WTC11 (cell line): Measurements from ENCODE around the gene IL21R. TPM values are rescaled to one million over a fixed set of nuclear protein-coding genes. Genes with fewer than 3 reads are reported as not detected.

ENCODE experiments used
- ATAC-seq: fragments of 200-7000 bp; cut with Tn5 transposase; 2 replicates; pipeline ENCODE4 v1.10.0; 2021; ENCODE audit warnings: mild to moderate bottlenecking, moderate library complexity
- CTCF ChIA-PET: fragments of 300-600 bp; sonication (Branson Sonifier 250); formaldehyde crosslinking; loops from one replicate; lab custom pipeline; 2021; ENCODE audit warnings: antibody characterized with exemption; lab: Charles Lee
- POLR2A ChIA-PET: fragments of 350-600 bp; sonication (Branson Sonifier 250); formaldehyde crosslinking; loops from one replicate; lab custom pipeline; 2021; ENCODE audit warnings: antibody characterized with exemption; lab: Charles Lee
- DNase-seq: peaks from one replicate; pipeline ENCODE4 v3.0.0; 2021; ENCODE audit warnings: low spot score
- H3K27ac Mint-ChIP-seq: 2 replicates; pipeline ENCODE4 v1.8.0; 2021; ENCODE audit warnings: mixed read lengths
- H3K27me3 Mint-ChIP-seq: 2 replicates; pipeline ENCODE4 v1.8.0; 2021; ENCODE audit warnings: low read depth, mild to moderate bottlenecking, moderate library complexity, mixed read lengths
- H3K36me3 Mint-ChIP-seq: 2 replicates; pipeline ENCODE4 v1.8.0; 2021; ENCODE audit warnings: mixed read lengths
- H3K4me1 Mint-ChIP-seq: 2 replicates; pipeline ENCODE4 v1.8.0; 2022; ENCODE audit warnings: mixed read lengths
- H3K4me3 Mint-ChIP-seq: 2 replicates; pipeline ENCODE4 v1.8.0; 2021; ENCODE audit warnings: mild to moderate bottlenecking, moderate library complexity, mixed read lengths
- H3K9me3 Mint-ChIP-seq: 2 replicates; pipeline ENCODE4 v1.8.0; 2021; ENCODE audit warnings: mixed read lengths
- ATF6 ChIP-seq: sonication (generic); formaldehyde crosslinking; IDR thresholded peaks from 2 replicates; pipeline ENCODE4 v1.8.1; 2023; ENCODE audit warnings: mild to moderate bottlenecking, missing genetic modification reagents
- CTCF ChIP-seq: fragments of 200-600 bp; IDR thresholded peaks from 2 replicates; pipeline ENCODE4 v1.8.0; 2022; ENCODE audit warnings: antibody characterized with exemption
- FOXJ3 ChIP-seq: sonication (generic); formaldehyde crosslinking; IDR thresholded peaks from 2 replicates; pipeline ENCODE4 v1.9.0; 2021; ENCODE audit warnings: missing genetic modification reagents, mild to moderate bottlenecking, borderline replicate concordance
- MAX ChIP-seq: sonication (generic); formaldehyde crosslinking; IDR thresholded peaks from 2 replicates; pipeline ENCODE4 v1.8.0; 2022; ENCODE audit warnings: mild to moderate bottlenecking, missing genetic modification reagents
- NFYB ChIP-seq: sonication (generic); formaldehyde crosslinking; conservative IDR thresholded peaks from 2 replicates; pipeline ENCODE4 v1.8.0; 2022; ENCODE audit warnings: low read depth, missing genetic modification reagents
- TEAD1 ChIP-seq: sonication (generic); formaldehyde crosslinking; IDR thresholded peaks from 2 replicates; pipeline ENCODE4 v1.8.0; 2022; ENCODE audit warnings: mild to moderate bottlenecking, missing genetic modification reagents
- USF1 ChIP-seq: sonication (generic); formaldehyde crosslinking; IDR thresholded peaks from 2 replicates; pipeline ENCODE4 v1.8.0; 2022; ENCODE audit warnings: mild to moderate bottlenecking, missing genetic modification reagents
- USF2 ChIP-seq: sonication (generic); formaldehyde crosslinking; IDR thresholded peaks from 2 replicates; pipeline ENCODE4 v1.8.1; 2023; ENCODE audit warnings: mild to moderate bottlenecking, missing genetic modification reagents, moderate library complexity
- ZNF423 ChIP-seq: fragments of 250-450 bp; sonication (Bioruptor Pico); IDR thresholded peaks from 2 replicates; pipeline ENCODE4 v2.1.2; 2022; ENCODE audit warnings: mild to moderate bottlenecking, moderate library complexity
- ZNF532 ChIP-seq: fragments of 250-450 bp; sonication (Bioruptor Pico); IDR thresholded peaks from 2 replicates; pipeline ENCODE4 v1.9.0; 2021; ENCODE audit warnings: mild to moderate bottlenecking, borderline replicate concordance
- total RNA-seq: library from RNA; stranded (reverse); gene quantifications from 3 replicates; pipeline ENCODE4 v1.2.3, GENCODE V29; 2021

IL21R gene
- total RNA-seq, 1 experiment from 2014 or later, result 0.70 TPM

GRCh38 chr16:27374804-27375425, 27.1 kb upstream of the IL21R start:
- peaks cover 5% of the 10 kb centered on the region for H3K9me3 Mint-ChIP-seq
- POLR2A ChIA-PET, result interaction anchor here (1.0 kb wide), 1 partner anchor 195 kb away, joined by 4 read pairs; no protein-coding TSS in a partner anchor
- TF ChIP-seq ZNF423 (CRISPR knock-in tag), result no peak
- TF ChIP-seq CTCF, result peak; percentile 32; the same call in 1 of the 2 replicates
- peak; percentile 71 for TF ChIP-seq NFYB (CRISPR knock-in tag)
- peak; percentile 64; the same call in 1 of the 2 replicates for TF ChIP-seq MAX
- TF ChIP-seq ZNF532 (CRISPR knock-in tag), result no peak
- TF ChIP-seq USF2 (CRISPR knock-in tag), result peak; percentile 96
- 0 out of 2 replicates have a peak, but pooled peaks have one; percentile 35 for TF ChIP-seq TEAD1
- peak; percentile 96 for TF ChIP-seq USF1 (CRISPR knock-in tag)
- TF ChIP-seq, all 79 proteins: peak for 6
- ATAC-seq (peak; percentile 100), DNase-seq (peak; percentile 93)
- Mint-ChIP-seq H3K4me1 (no peaks in the 10 kb centered on the region), H3K27me3 (no peaks in the 10 kb centered on the region; the same call in 1 of the 2 replicates), H3K4me3 (no peak overlapping the region), H3K36me3 (no peaks in the 10 kb centered on the region), H3K27ac (no peak overlapping the region)
- CTCF ChIA-PET, result interaction anchor here (0.6 to 3.0 kb wide), 26 partner anchors 8 to 265 kb away, joined by 3 to 50 read pairs (median 4); partner anchors contain the start of gene KDM8

- Mint-ChIP-seq H3K4me1 (no peaks in the 10 kb centered on the region), H3K9me3 (peaks cover 17% of the 10 kb centered on the region), H3K27ac (no peak overlapping the region), H3K36me3 (no peaks in the 10 kb centered on the region), H3K27me3 (no peaks in the 10 kb centered on the region; the same call in 1 of the 2 replicates), H3K4me3 (no peak overlapping the region)
- DNase-seq (no peak), ATAC-seq (no peak)
- TF ChIP-seq FOXJ3 (CRISPR knock-in tag), result no peak
- TF ChIP-seq TEAD1, result no peak
- TF ChIP-seq ATF6 (CRISPR knock-in tag), result no peak
- POLR2A ChIA-PET, result no interaction called here
- CTCF ChIA-PET, result interaction anchor here (1.1 to 1.3 kb wide), 3 partner anchors 10 to 199 kb away, joined by 3 to 6 read pairs (median 4); no protein-coding TSS in a partner anchor
Measured at GRCh38 chr16:27377666-27378485, 24.1 kb upstream of the IL21R start.
